Hepatocyte (in vitro differentiated cells): ENCODE data around the gene SLC25A4.

ENCODE experiments used
- EZH2 ChIP-seq: fragments of 200-600 bp; sonication (generic); IDR thresholded peaks from 2 replicates; pipeline ENCODE4 v1.6.1; 2016; ENCODE audit warnings: antibody characterized with exemption, mild to moderate bottlenecking, borderline replicate concordance
- EZH2phosphoT487 ChIP-seq: fragments of 200-600 bp; sonication (generic); IDR thresholded peaks from one replicate; pipeline ENCODE4 v1.6.1; 2018; ENCODE audit warnings: antibody characterized with exemption, mild to moderate bottlenecking, low read depth, moderate library complexity; ENCODE audit not compliant: unreplicated experiment, severe bottlenecking
- TF ChIP-seq, protein P1 (sequence below): fragments of 200-600 bp; sonication (generic); IDR thresholded peaks from 2 replicates; pipeline ENCODE4 v1.5.1; 2016; ENCODE audit warnings: antibody characterized with exemption, mild to moderate bottlenecking; ENCODE audit not compliant: poor library complexity

DNA sequence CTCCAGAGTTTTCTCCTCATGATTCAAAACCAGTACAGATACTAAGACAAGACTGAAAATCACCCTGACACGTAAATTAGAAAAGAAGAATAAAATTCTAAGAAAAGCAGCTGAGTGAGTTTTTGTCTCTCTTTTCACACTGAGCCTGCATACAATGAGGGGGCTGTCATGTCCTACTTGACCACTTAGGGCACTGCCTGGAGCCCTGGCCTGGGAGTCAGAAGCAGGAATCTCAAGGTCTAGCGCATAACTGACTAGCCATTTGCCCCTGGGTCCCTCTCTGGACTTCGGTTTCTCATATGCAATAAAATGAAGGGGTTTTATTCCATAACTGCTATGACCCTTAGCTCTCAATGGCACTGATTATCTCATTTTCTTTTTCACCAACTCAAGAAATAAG lies 36.7 kb upstream of the SLC25A4 start:
- TF ChIP-seq, protein P1, sequence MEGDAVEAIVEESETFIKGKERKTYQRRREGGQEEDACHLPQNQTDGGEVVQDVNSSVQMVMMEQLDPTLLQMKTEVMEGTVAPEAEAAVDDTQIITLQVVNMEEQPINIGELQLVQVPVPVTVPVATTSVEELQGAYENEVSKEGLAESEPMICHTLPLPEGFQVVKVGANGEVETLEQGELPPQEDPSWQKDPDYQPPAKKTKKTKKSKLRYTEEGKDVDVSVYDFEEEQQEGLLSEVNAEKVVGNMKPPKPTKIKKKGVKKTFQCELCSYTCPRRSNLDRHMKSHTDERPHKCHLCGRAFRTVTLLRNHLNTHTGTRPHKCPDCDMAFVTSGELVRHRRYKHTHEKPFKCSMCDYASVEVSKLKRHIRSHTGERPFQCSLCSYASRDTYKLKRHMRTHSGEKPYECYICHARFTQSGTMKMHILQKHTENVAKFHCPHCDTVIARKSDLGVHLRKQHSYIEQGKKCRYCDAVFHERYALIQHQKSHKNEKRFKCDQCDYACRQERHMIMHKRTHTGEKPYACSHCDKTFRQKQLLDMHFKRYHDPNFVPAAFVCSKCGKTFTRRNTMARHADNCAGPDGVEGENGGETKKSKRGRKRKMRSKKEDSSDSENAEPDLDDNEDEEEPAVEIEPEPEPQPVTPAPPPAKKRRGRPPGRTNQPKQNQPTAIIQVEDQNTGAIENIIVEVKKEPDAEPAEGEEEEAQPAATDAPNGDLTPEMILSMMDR, result no peak
- no peak for TF ChIP-seq EZH2
- no peak for TF ChIP-seq EZH2phosphoT487
